Mesenchymal stem cell (in vitro differentiated cells and primary cell): ENCODE data around the gene BCL2L2.
A peak's percentile ranks its signal among the peaks of the same experiment; 100 is the strongest.

Source experiments
- DNase-seq: peaks from one replicate; pipeline ENCODE4 v3.0.0-alpha.2; 2013
- H2AFZ ChIP-seq: one replicate; pipeline ENCODE4 v1.6.1; 2013; ENCODE audit warnings: low read depth, mild to moderate bottlenecking, control low read depth, inconsistent platforms, low read length, moderate library complexity
- H2AK5ac ChIP-seq: 2 replicates; pipeline ENCODE4 v1.6.1; 2013; ENCODE audit warnings: low read length, moderate library complexity, mild to moderate bottlenecking, inconsistent platforms; ENCODE audit not compliant: severe bottlenecking
- H2BK120ac ChIP-seq: one replicate; pipeline ENCODE4 v1.6.1; 2013; ENCODE audit warnings: low read depth, mild to moderate bottlenecking, inconsistent platforms, low read length, moderate library complexity
- H2BK12ac ChIP-seq, 2 experiments: one replicate each; pipeline ENCODE4 v1.6.1; 2013; ENCODE audit warnings: inconsistent platforms in 2 of 2, low read length in 2 of 2, mild to moderate bottlenecking in 2 of 2, moderate library complexity in 2 of 2, control low read depth in 1 of 2
- H2BK15ac ChIP-seq: one replicate; pipeline ENCODE4 v1.6.1; 2013; ENCODE audit warnings: mild to moderate bottlenecking, low read depth, inconsistent platforms; ENCODE audit not compliant: poor library complexity, severe bottlenecking
- H2BK5ac ChIP-seq: 2 replicates; pipeline ENCODE4 v1.6.1; 2013; ENCODE audit warnings: low read depth, mild to moderate bottlenecking, low read length, control low read depth, inconsistent platforms; ENCODE audit not compliant: poor library complexity, severe bottlenecking
- H3K14ac ChIP-seq, 2 experiments: one replicate each; pipeline ENCODE4 v1.6.1; 2013; ENCODE audit warnings: inconsistent platforms in 2 of 2, low read length in 2 of 2, control low read depth in 1 of 2, mild to moderate bottlenecking in 1 of 2, moderate library complexity in 1 of 2
- H3K18ac ChIP-seq, 2 experiments: one replicate each; pipeline ENCODE4 v1.6.1; 2013; ENCODE audit warnings: inconsistent platforms in 2 of 2, low read length in 2 of 2, control low read depth in 1 of 2, low read depth in 1 of 2, mild to moderate bottlenecking in 1 of 2
- H3K23ac ChIP-seq, 2 experiments: one replicate each; pipeline ENCODE4 v1.6.1; 2013; ENCODE audit warnings: inconsistent platforms in 2 of 2, low read length in 2 of 2, mild to moderate bottlenecking in 2 of 2, moderate library complexity in 2 of 2, control low read depth in 1 of 2
- H3K27ac ChIP-seq: 2 replicates; pipeline ENCODE4 v1.5.1; 2013; ENCODE audit warnings: mild to moderate bottlenecking, moderate library complexity, low read length, control low read depth, inconsistent platforms; ENCODE audit not compliant: poor library complexity, severe bottlenecking
- H3K27me3 ChIP-seq, 2 experiments: 2 replicates each; pipeline versions ENCODE4 v1.6.1 to v1.7.0; 2013; ENCODE audit warnings: low read length in 2 of 2, mild to moderate bottlenecking in 2 of 2, moderate library complexity in 2 of 2, control low read depth in 1 of 2, inconsistent platforms in 1 of 2; ENCODE audit not compliant: control insufficient read depth in 1 of 2, insufficient read depth in 1 of 2
- H3K36me3 ChIP-seq, 2 experiments: 2 replicates each; pipeline versions ENCODE4 v1.6.1 to v1.7.0; 2013; ENCODE audit warnings: low read length in 2 of 2, control low read depth in 1 of 2, inconsistent platforms in 1 of 2, low read depth in 1 of 2, mild to moderate bottlenecking in 1 of 2; ENCODE audit not compliant: insufficient read depth in 2 of 2, control insufficient read depth in 1 of 2
- H3K4ac ChIP-seq, 2 experiments: one replicate each; pipeline ENCODE4 v1.6.1; 2013; ENCODE audit warnings: inconsistent platforms in 2 of 2, low read length in 2 of 2, mild to moderate bottlenecking in 2 of 2, moderate library complexity in 2 of 2, control low read depth in 1 of 2, low read depth in 1 of 2
- H3K4me1 ChIP-seq: 2 replicates; pipeline ENCODE4 v1.6.1; 2013; ENCODE audit warnings: low read depth, low read length, control low read depth; ENCODE audit not compliant: control insufficient read depth, insufficient read depth
- H3K4me2 ChIP-seq: 2 replicates; pipeline ENCODE4 v1.6.1; 2013; ENCODE audit warnings: low read length, mild to moderate bottlenecking, inconsistent platforms; ENCODE audit not compliant: poor library complexity, severe bottlenecking
- H3K4me3 ChIP-seq, 2 experiments: 2 replicates each; pipeline versions ENCODE4 v1.5.1 to v1.7.0; 2013; ENCODE audit warnings: low read length in 2 of 2, mild to moderate bottlenecking in 2 of 2, control low read depth in 1 of 2, low read depth in 1 of 2; ENCODE audit not compliant: insufficient read depth in 1 of 2
- H3K79me1 ChIP-seq: replicated peaks from 2 replicates; pipeline ENCODE4 v1.6.1; 2013; ENCODE audit warnings: mild to moderate bottlenecking, control low read depth, low read length, inconsistent platforms; ENCODE audit not compliant: poor library complexity, severe bottlenecking
- H3K9ac ChIP-seq: 2 replicates; pipeline ENCODE4 v1.7.0; 2013; ENCODE audit warnings: mild to moderate bottlenecking, low read length, moderate library complexity
- H3K9me3 ChIP-seq: 2 replicates; pipeline ENCODE4 v1.7.0; 2013; ENCODE audit warnings: mild to moderate bottlenecking, low read length; ENCODE audit not compliant: control insufficient read depth
- H4K8ac ChIP-seq: one replicate; pipeline ENCODE4 v1.6.1; 2013; ENCODE audit warnings: inconsistent platforms, mild to moderate bottlenecking, low read length, moderate library complexity
- H4K91ac ChIP-seq: one replicate; pipeline ENCODE4 v1.6.1; 2013; ENCODE audit warnings: mild to moderate bottlenecking, low read length, inconsistent platforms
- WGBS: methylation state at CpG from one replicate; pipeline ENCODE4 v1.1.7; 2013; ENCODE audit warnings: mixed read lengths; 5-methylcytosine and 5-hydroxymethylcytosine counted together

Gene BCL2L2

DNA sequence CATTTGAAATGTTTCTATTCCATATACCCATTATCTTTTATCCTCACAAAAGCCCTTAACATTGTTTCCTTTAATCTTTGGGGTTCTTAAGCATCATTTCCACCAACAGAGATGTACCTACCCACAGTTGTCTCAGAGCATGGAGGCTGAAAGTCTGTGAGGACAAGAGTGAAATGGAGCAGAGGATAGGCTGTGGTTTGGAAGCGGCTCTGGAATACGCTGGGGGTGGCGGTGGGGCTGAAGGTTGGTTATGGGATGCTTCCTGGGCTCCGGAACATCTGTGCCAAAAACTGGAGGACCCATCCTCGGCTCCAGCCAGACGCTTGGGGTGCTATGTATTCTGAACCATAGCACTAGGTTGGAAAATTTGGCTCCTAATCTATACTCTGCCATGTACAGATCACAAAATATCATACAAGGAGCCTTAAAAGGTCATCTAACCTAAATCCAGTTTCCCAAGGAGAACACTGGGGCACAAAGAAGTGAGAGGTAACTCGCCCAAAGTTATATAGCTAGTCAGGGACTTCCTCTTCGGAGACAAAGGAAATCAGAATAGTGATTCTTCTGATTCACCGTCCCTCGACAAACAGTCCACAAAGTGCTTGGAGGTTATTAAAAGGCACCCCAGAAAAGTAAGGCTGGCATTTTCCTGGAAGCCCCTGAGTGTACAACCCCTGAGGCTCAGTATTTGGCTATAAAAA lies 6.5 kb upstream of the BCL2L2 start:
- no peaks in the 10 kb centered on the region for H3K27me3 ChIP-seq
- H4K8ac ChIP-seq: peak overlapping the region; percentile 87
- H3K18ac ChIP-seq: peak overlapping the region; percentile 37 to 84
- H3K4me3 ChIP-seq: peak overlapping the region; percentile 52 to 100
- peak overlapping the region in 1 of 2 experiments; percentile 17 for H2BK12ac ChIP-seq
- H2BK15ac ChIP-seq: peak overlapping the region; percentile 62
- H3K14ac ChIP-seq: no peak overlapping the region
- no peak overlapping the region for H2AFZ ChIP-seq
- H2BK5ac ChIP-seq: no peak overlapping the region
- no peaks in the 10 kb centered on the region for H3K9me3 ChIP-seq
- peak overlapping the region; percentile 88 for H3K27ac ChIP-seq
- WGBS: 91% methylated on average over 10 of the region's 10 CpGs
- DNase-seq: no peak
- peaks cover 9% of the 10 kb centered on the region for H3K79me1 ChIP-seq
- H2AK5ac ChIP-seq: no peak overlapping the region
- peak overlapping the region; percentile 69 for H3K4me2 ChIP-seq
- peaks cover 6 to 8% of the 10 kb centered on the region in 2 experiments for H3K36me3 ChIP-seq
- peak overlapping the region; percentile 21 for H2BK120ac ChIP-seq
- peaks cover 12% of the 10 kb centered on the region for H3K4me1 ChIP-seq
- no peak overlapping the region for H4K91ac ChIP-seq
- H3K4ac ChIP-seq: peak overlapping the region; percentile 46 to 94
- no peak overlapping the region for H3K23ac ChIP-seq
- H3K9ac ChIP-seq: peak overlapping the region; percentile 98

DNA sequence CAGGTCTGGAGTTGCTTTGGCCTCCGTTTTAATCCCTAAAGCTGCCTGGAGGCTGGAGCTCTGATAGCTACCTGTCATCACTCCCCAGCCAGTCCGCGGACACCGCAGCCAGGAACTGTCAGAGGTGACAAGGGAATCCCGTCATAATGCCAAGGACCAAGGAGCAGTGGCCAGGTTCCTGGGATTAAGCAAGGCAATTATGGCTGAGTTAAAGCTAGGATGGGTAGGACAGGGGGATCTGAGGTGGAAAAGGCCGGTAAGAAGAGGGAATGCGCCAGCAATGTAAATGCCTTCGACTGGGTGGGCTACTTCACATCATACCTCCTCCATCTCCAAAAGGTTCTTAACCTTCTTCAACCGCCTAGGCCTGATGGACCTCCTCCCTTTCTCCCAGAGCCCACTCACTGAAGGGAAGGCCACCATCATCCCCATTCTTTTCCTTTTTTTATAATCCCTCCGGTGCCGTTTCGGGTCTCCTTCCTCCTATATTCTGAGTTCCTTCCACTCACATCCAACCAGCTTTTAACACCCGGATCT lies 5.9 kb upstream of the BCL2L2 start:
- Histone ChIP-seq H2BK15ac (no peak overlapping the region), H4K8ac (peak overlapping the region; percentile 87), H4K91ac (peak overlapping the region; percentile 73), H3K14ac (peak overlapping the region in 1 of 2 experiments; percentile 44), H3K27me3 (no peaks in the 10 kb centered on the region), H3K18ac (peak overlapping the region; percentile 37 to 84), H2AK5ac (peak overlapping the region; percentile 12), H2BK120ac (peak overlapping the region; percentile 77), H2BK12ac (peak overlapping the region in 1 of 2 experiments; percentile 77), H3K9me3 (no peaks in the 10 kb centered on the region), H3K4me2 (peak overlapping the region; percentile 69), H3K27ac (peak overlapping the region; percentile 88), H3K23ac (no peak overlapping the region), H3K79me1 (peaks cover 9% of the 10 kb centered on the region), H3K9ac (peak overlapping the region; percentile 98), H3K36me3 (peaks cover 6 to 7% of the 10 kb centered on the region in 2 experiments), H3K4me3 (peak overlapping the region; percentile 52 to 100), H3K4me1 (peaks cover 12% of the 10 kb centered on the region), H2AFZ (no peak overlapping the region), H2BK5ac (no peak overlapping the region), H3K4ac (peak overlapping the region; percentile 73 to 94)
- DNase-seq: no peak
- WGBS: 18% methylated on average over 12 of the region's 13 CpGs

DNA sequence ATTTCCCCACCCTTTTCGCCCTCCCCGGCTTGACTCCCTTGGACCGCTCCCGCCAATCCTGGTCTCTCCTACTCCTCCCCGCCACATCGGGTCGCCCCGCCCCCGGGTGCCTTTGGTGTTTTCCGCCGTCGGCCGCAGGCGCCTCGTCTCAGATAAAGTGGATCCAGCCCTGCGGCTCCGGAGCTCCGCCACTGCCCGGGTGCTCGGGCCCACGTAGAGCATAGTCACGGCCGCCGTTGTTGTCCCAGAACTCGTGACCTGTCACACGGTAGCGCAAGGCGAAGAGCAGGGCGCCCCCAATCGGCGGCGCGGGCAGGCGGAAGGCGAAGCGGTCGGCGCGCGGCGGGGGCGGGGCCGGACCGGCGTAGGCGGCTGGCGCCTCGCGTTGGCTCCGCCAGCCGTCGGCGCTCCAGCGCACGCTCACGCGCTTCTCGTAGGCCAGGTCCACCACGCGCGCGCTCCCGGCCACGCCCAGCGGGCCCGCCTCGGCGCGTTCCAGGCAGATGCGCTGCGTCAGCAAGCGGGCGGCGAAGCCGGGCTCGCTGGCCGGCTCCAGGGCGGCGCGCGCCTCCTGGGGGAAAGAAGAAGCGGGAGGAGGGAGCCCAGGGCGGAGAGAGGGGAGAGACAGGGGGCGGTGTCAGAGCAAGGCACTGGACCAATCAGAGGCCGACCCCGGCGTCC lies 5.2 kb upstream of the BCL2L2 start:
- no peaks in the 10 kb centered on the region for H3K27me3 ChIP-seq
- H2AFZ ChIP-seq: no peak overlapping the region
- DNase-seq: peak; percentile 99
- peaks cover 5 to 6% of the 10 kb centered on the region in 2 experiments for H3K36me3 ChIP-seq
- H3K14ac ChIP-seq: no peak overlapping the region
- under 1% methylated on average over 62 of the region's 87 CpGs for WGBS
- peak overlapping the region; percentile 97 for H3K27ac ChIP-seq
- peak overlapping the region; percentile 80 for H4K91ac ChIP-seq
- peaks cover 9% of the 10 kb centered on the region for H3K79me1 ChIP-seq
- no peaks in the 10 kb centered on the region for H3K9me3 ChIP-seq
- peak overlapping the region; percentile 98 for H3K9ac ChIP-seq
- H4K8ac ChIP-seq: peak overlapping the region; percentile 88
- peak overlapping the region; percentile 89 to 95 for H3K18ac ChIP-seq
- H3K4me3 ChIP-seq: peak overlapping the region; percentile 74 to 87
- H3K4me1 ChIP-seq: peaks cover 12% of the 10 kb centered on the region
- peak overlapping the region in 1 of 2 experiments; percentile 51 for H2BK12ac ChIP-seq
- H3K4ac ChIP-seq: peak overlapping the region; percentile 80 to 88
- no peak overlapping the region for H2AK5ac ChIP-seq
- H2BK5ac ChIP-seq: peak overlapping the region; percentile 61
- H3K23ac ChIP-seq: peak overlapping the region in 1 of 2 experiments; percentile 55
- peak overlapping the region; percentile 99 for H3K4me2 ChIP-seq
- peak overlapping the region; percentile 37 for H2BK15ac ChIP-seq
- peak overlapping the region; percentile 87 for H2BK120ac ChIP-seq

DNA sequence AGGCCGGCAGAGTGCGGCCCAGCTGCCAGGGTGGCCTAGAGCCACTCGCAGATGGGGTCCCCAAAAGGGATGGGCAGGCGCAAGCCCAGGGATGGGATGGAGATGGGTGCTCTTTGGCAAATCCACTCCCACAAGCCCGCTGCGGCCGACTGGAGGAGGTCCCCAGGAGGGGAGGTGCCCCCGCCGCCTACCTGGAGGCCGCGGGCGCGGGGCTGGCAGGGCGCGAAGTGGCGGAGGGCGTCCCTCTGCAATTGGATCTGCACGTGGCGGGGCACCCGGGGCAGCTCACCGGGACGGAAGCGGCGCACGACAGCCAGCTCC lies 4.7 kb upstream of the BCL2L2 start:
- H2BK12ac ChIP-seq: peak overlapping the region; percentile 27 to 73
- H3K4me3 ChIP-seq: peak overlapping the region; percentile 68 to 87
- H2AK5ac ChIP-seq: no peak overlapping the region
- H3K23ac ChIP-seq: no peak overlapping the region
- H3K18ac ChIP-seq: peak overlapping the region; percentile 83 to 98
- H2BK120ac ChIP-seq: peak overlapping the region; percentile 93
- H4K8ac ChIP-seq: peak overlapping the region; percentile 94
- peaks cover 9% of the 10 kb centered on the region for H3K79me1 ChIP-seq
- peak overlapping the region; percentile 99 for H3K4me2 ChIP-seq
- no peak overlapping the region for H2BK5ac ChIP-seq
- H3K27ac ChIP-seq: peak overlapping the region; percentile 75
- H3K36me3 ChIP-seq: peaks cover 5 to 6% of the 10 kb centered on the region in 2 experiments
- peak overlapping the region; percentile 89 for H3K9ac ChIP-seq
- peaks cover 12% of the 10 kb centered on the region for H3K4me1 ChIP-seq
- H2AFZ ChIP-seq: peak overlapping the region; percentile 72
- under 1% methylated on average over 24 of the region's 25 CpGs for WGBS
- H2BK15ac ChIP-seq: peak overlapping the region; percentile 95
- H4K91ac ChIP-seq: peak overlapping the region; percentile 94
- H3K4ac ChIP-seq: peak overlapping the region; percentile 64 to 98
- no peaks in the 10 kb centered on the region for H3K9me3 ChIP-seq
- H3K27me3 ChIP-seq: no peaks in the 10 kb centered on the region
- no peak for DNase-seq
- peak overlapping the region in 1 of 2 experiments; percentile 50 for H3K14ac ChIP-seq
